HG02870 (cell line): ENCODE results near the gene NFIA.

Experiments
- ATAC-seq: cut with Tn5 transposase; IDR thresholded peaks from one replicate; pipeline ENCODE4 v1.9.1; 2021; ENCODE audit warnings: mild to moderate bottlenecking, moderate library complexity; ENCODE audit not compliant: unreplicated experiment

Gene NFIA

GRCh38 chr1:61352845-61353435 is 270.6 kb downstream of the NFIA start:
- no peak for ATAC-seq

- no peak for ATAC-seq
These were observed 271.5 kb downstream of the NFIA start for GRCh38 chr1:61353797-61354406.

- no peak for ATAC-seq
These were observed 273.7 kb downstream of the NFIA start for GRCh38 chr1:61356016-61356415.

GRCh38 chr1:61356995-61357394 is 274.6 kb downstream of the NFIA start:
- no peak for ATAC-seq

- no peak for ATAC-seq
These were observed 275.2 kb downstream of the NFIA start for GRCh38 chr1:61357539-61357938.

DNA sequence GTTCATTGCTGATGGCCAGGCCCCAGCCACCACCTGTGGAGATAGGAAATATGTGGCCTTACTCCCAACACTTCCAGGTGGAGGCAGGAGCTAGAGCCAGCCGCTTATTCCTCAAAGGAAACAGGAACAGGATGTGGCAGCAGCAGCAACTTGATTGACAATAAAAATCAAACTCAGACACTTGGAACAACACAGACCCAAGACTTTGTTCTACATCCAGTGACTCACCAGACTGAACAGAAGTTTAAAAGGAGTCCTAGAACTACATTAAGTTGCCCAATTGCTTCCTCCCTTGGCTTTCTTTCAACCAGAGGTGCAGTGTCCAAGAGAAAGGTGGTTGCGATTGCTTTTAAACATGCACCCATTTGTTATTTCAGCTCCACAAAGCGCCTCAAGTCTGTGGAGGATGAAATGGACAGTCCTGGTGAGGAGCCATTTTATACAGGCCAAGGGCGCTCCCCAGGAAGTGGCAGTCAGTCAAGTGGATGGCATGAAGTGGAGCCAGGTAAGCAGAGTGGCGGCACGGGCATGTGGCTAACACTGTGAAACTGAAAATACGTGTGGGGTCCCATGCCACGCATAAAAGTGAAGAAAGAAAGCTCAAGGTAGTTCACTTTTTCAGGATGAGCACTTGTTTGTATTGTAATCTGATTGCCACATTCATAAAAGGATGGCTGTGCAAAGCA is 276.6 kb downstream of the NFIA start:
- no peak for ATAC-seq

DNA sequence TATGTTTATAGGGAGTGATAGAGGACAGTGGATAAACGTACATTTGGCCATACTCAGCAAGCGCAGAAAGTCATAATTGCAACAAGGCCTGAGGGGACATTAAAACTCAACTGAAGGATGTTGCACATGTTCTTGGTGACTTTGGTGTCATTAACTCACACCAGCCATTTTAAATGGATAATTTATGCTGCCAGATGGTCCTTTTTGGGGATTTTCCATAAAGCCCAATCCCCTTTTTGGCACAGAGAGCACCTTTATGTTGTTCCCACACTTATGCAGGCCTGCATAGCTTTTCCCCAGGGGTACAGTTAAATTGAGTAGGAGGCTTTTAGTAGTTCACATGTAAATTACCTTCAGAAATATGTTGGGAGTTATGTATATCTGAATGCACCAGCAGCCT is 279.6 kb downstream of the NFIA start:
- no peak for ATAC-seq

DNA sequence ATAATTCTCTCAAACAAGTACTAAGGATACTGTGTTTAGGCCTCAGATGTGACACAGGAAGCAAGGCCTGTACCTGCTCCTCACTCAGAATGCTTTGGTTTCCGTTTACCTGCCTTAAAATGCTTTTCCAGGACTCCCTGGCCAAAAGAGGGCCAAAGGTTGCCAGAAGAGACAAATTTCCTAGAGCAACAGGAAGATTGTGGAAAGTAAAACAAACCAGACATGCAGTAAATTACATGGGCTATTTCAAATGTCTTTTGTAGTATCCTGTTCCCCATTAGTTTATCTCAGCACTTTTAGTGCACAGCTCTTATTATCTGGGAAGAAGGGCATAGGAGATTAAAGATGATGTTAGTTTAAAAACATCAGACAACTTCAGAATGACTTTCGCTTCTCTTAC is 280.0 kb downstream of the NFIA start:
- no peak for ATAC-seq

GRCh38 chr1:61368366-61368765 is 286.0 kb downstream of the NFIA start:
- no peak for ATAC-seq

DNA sequence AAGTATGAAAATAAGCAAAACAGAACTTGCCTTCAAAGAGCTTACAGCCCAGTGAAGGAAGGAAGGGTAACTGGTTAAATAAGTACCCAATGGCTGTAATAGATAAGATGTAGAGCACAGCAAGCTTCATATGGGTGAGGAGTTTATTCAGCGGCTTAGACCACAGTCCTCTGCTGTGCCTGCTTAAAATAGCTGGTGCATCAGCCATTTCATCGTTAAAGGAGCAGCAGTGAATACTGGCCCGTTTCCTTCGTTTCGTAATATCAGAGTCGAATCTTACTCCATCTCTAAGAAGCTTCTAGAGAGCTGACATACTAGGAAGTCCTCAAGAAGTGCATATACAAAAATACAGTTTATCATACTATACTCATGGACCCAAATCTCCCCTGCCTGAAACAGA is 286.5 kb downstream of the NFIA start:
- no peak for ATAC-seq

DNA sequence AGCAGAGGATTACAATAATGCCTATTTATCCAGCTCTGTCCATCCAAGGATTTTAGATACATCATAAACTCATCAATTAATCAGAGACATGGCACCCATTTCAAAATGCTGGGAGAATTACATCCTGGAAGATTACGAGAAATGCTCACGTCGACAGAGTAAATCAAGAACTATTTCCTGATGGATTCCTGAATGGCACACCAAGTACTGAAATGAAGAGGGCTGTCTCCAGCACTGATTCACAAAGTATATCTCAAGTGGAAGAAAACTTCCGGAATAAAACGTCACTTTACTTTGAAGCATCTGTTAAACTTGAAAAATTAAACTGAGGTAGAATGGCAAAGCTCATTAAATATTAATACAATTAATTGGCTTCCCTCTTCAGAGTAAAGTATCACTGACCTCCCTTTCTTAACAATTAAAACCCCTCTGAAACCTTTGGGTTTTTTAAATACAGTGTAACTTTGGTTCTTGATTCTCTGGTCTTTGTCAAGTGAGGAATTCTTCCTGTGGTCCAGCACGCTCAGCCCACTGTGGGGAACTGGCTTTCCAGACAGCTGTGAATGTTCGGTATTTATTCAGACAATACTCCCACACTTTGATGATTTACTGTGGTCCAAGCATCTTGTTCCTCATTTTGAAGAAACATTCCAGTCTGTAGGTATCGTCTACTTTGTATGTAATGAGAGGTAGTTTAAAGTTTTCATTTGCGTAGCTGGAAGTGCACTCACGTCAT is 288.0 kb downstream of the NFIA start:
- no peak for ATAC-seq

DNA sequence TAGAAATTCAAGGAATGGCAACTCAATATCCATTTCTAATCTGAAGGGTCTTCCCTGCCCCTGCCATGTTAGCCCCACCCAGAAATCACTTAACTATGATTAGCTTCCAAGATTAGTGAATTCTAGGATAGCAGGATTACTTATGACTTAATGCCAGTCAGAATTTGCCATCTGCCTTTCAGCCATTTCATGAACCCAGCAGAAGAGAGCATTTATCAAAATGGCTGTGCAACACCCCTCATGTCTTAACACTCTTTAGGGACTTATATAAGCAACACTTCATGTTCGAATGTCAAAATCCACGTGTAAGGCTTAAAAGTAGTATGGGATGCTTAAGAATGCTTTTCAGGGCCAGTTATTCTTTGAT is 288.5 kb downstream of the NFIA start:
- ATAC-seq = no peak

DNA sequence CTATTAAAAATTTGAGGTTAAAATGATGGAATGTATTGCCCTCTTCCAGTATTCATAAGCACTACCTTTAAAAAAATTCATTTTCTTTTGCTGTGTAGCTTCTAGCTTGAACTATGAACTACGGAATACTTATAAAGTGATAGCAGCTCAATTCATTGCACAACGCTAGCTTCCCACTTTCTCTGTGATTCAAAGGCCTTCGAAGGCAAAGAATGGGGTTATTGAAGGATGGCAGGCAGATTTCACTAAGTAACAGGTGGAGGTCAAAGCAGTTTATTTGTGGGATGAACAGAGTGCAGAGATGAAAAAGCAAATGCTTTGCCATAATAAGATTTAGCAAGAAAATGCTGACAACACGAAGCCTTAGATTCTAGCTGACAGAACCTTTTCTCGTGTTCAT is 290.6 kb downstream of the NFIA start:
- ATAC-seq = no peak

GRCh38 chr1:61374156-61374555 is 291.8 kb downstream of the NFIA start:
- ATAC-seq = no peak

GRCh38 chr1:61375082-61375880 is 292.9 kb downstream of the NFIA start:
- no peak for ATAC-seq

GRCh38 chr1:61376151-61376550 is 293.8 kb downstream of the NFIA start:
- ATAC-seq = no peak

DNA sequence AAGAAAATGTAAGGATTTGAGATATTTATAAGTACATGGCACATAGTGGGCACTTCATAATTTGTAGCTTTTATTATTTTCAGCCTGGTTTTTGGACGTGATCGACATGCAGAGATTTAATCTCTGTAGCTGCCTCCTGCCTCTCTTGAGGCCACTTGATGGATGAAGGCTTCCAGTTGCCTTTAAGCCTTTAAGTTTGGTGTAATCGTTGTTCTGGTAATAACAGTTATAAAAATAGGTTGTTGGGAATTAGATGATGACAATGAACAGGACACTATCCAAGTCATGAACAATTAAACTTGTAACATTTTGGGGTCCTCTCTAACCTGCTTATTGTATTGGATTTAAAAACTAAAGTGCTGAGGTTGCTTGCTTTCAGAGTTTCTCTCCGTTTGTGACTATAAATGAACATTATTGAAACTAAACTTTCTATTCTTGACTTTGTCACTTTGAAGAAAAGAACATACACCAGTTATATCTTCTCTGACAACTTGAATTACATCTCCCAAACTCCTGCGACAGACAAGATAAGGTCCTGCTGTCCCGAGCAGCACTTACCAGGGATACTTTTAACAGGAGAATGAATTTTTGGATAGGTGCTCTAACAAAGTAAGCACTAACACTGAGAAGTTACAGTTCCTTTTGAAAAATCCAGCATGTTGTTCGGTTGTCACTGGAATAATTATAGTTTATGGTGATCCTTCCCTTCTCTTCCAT is 295.0 kb downstream of the NFIA start:
- ATAC-seq = no peak

GRCh38 chr1:61378494-61379180 is 296.3 kb downstream of the NFIA start:
- ATAC-seq = no peak

GRCh38 chr1:61379693-61380092 is 297.3 kb downstream of the NFIA start:
- no peak for ATAC-seq

DNA sequence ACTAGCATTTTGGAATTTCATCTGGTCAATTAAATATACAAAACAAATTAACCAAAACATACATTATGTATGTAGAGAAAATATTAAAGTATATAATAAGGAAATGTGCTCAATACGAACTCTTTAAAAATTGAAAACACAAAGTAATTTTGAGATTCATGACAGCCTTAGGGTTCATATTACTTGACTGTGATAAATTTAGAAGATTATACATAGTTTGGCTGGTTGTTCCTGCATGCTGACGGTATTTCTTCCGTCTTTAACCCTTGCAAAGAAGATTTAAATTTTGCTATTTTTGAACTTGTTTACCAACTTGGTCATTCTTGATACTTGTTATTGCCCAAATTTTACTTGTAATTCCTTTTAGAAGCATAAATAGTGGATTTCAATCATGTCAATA is 298.2 kb downstream of the NFIA start:
- ATAC-seq = no peak
